ENCODE results near the gene MYH10. TPM values are rescaled to one million over a fixed set of nuclear protein-coding genes. Genes with fewer than 3 reads are reported as not detected.

The MYH10 gene
- polyA plus RNA-seq, 1 donor from 2014 or later = 61.1 TPM

- Histone ChIP-seq H3F3A (ENCODE audit: insufficient read depth, low read length, poor library complexity, severe bottlenecking) (no peaks in the 10 kb centered on the region), H3K4me3 (ENCODE audit: low read length) (no peak overlapping the region), H3K79me2 (replicated peaks; ENCODE audit: insufficient read depth, low read length) (no peaks in the 10 kb centered on the region), H2AFZ (ENCODE audit: low read depth, low read length) (no peak overlapping the region), H3K27me3 (ENCODE audit: insufficient read depth, low read depth, low read length) (no peaks in the 10 kb centered on the region), H4K20me1 (ENCODE audit: insufficient read depth) (no peaks in the 10 kb centered on the region), H3K9me3 (ENCODE audit: low read length) (no peaks in the 10 kb centered on the region), H3K27ac (ENCODE audit: low read length) (no peak overlapping the region), H3K4me2 (ENCODE audit: low read length) (no peak overlapping the region), H3K9ac (ENCODE audit: low read length) (no peak overlapping the region), H3K36me3 (ENCODE audit: insufficient read depth, low read length) (peaks cover 6% of the 10 kb centered on the region), H3K9me2 (ENCODE audit: insufficient read depth, low read length) (no peaks in the 10 kb centered on the region)
- TF ChIP-seq SMC3 (conservative IDR thresholded peaks at IDR 0.05; ENCODE audit: poor library complexity) (no peak), EZH2 (IDR thresholded peaks at IDR 0.05; ENCODE audit: borderline replicate concordance, insufficient read depth, low read length, poor library complexity, severe bottlenecking) (no peak), MXI1 (conservative IDR thresholded peaks at IDR 0.05; ENCODE audit: poor library complexity, severe bottlenecking) (no peak), POLR2AphosphoS5 (IDR thresholded peaks at IDR 0.05) (no peak), REST (IDR thresholded peaks at IDR 0.05; ENCODE audit: borderline replicate concordance) (no peak), CTCF (IDR thresholded peaks at IDR 0.05; ENCODE audit: poor library complexity, severe bottlenecking) (no peak), TAF1 (IDR thresholded peaks at IDR 0.05; ENCODE audit: low read depth) (no peak)
Measured at GRCh38 chr17:8466873-8467272, 163.7 kb downstream of the MYH10 start.

GRCh38 chr17:8466456-8466855, 164.1 kb downstream of the MYH10 start:
- H3K9ac ChIP-seq (ENCODE audit: low read length) = no peak overlapping the region
- H3K9me3 ChIP-seq (ENCODE audit: low read length) = no peaks in the 10 kb centered on the region
- H3K4me2 ChIP-seq (ENCODE audit: low read length) = no peak overlapping the region
- TF ChIP-seq MXI1 (conservative IDR thresholded peaks at IDR 0.05; ENCODE audit: poor library complexity, severe bottlenecking) (no peak), EP300 (conservative IDR thresholded peaks at IDR 0.05; ENCODE audit: poor library complexity, severe bottlenecking) (no peak), REST (IDR thresholded peaks at IDR 0.05; ENCODE audit: borderline replicate concordance) (no peak), TAF1 (IDR thresholded peaks at IDR 0.05; ENCODE audit: low read depth) (no peak)
- H3F3A ChIP-seq (ENCODE audit: insufficient read depth, low read length, poor library complexity, severe bottlenecking) = no peaks in the 10 kb centered on the region
- no peaks in the 10 kb centered on the region for H3K27me3 ChIP-seq (ENCODE audit: insufficient read depth, low read depth, low read length)
- peaks cover 6% of the 10 kb centered on the region for H3K36me3 ChIP-seq (ENCODE audit: insufficient read depth, low read length)
- H4K20me1 ChIP-seq (ENCODE audit: insufficient read depth) = no peaks in the 10 kb centered on the region
- no peaks in the 10 kb centered on the region for H3K9me2 ChIP-seq (ENCODE audit: insufficient read depth, low read length)
- H2AFZ ChIP-seq (ENCODE audit: low read depth, low read length) = no peak overlapping the region
- H3K27ac ChIP-seq (ENCODE audit: low read length) = no peak overlapping the region
- H3K79me2 ChIP-seq (replicated peaks; ENCODE audit: insufficient read depth, low read length) = no peaks in the 10 kb centered on the region
- no peak overlapping the region for H3K4me3 ChIP-seq (ENCODE audit: low read length)

Measured in neural cell (in vitro differentiated cells).